HG03571 (cell line): ENCODE data around the gene GPANK1.

Experiments
- ATAC-seq: cut with Tn5 transposase; IDR thresholded peaks from one replicate; pipeline ENCODE4 v1.9.1; 2021; ENCODE audit not compliant: unreplicated experiment

Gene GPANK1

GRCh38 chr6:31621320-31621939, 43.4 kb downstream of the GPANK1 start:
- no peak for ATAC-seq

GRCh38 chr6:31620586-31621319, 44.0 kb downstream of the GPANK1 start, which contains the start of gene PRRC2A:
Gene PRRC2A, plus strand, starts transcription at chr6:31620715. Its CDS starts 2,075 bp downstream, at chr6:31622790.
- peak; percentile 41 for ATAC-seq

DNA sequence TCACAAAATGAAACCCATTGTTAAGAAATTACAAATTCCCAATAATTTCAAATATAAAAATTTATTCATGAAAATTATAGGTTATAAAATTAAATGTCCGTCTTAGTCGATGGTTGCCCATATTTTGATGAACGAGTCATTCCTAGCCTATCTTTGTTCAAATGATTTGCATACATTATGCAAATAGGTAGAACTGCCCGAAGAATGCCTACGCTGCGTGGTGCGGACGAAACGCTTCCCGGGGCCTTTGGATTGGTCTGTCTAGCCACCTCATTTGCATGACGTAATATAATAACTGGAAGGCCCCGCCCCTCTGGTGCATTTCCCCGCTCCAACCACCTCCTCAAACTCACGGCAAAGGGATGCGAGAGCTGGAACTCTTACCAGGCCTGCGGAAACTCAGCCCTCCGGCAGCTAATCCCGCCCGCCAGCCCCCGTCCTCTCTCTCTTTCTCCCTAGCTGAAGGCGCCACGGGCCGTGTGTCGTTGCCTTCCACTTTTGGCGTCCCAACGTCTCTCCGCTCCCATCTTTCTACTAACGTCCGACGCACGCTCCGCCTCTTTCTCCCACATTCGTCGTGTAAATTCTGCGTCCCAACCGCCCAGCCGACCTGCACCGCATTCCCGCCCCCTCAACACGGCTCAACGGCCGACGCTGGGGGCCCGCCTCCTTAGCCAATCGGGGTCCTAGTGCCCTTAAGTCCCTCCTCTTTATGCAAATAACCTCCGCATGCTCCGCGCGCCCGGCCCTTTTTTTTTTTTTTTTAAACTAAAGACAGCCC, 44.8 kb downstream of the GPANK1 start:
- peak; percentile 72 for ATAC-seq

GRCh38 chr6:31617010-31617409, 47.8 kb downstream of the GPANK1 start:
- ATAC-seq, result no peak

DNA sequence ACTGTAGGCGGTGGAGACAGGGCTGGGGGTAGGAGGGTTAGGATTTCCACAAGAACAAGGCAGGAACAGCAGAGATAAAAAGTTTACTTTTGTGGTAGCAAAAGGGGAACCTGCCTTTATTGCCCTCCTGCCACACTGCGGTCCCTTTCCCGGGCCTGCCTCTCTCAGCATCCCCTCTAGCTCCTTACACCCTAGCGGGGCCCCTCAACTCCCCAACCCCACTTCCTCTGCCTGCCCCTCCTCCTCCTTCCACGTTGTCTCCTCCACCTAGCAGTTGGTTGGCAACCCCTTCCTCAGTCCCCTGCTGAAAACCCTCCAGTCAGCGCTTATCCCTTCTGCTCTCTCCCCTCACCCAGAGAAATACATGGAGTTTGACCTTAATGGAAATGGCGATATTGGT, 49.0 kb downstream of the GPANK1 start:
- ATAC-seq, result no peak

DNA sequence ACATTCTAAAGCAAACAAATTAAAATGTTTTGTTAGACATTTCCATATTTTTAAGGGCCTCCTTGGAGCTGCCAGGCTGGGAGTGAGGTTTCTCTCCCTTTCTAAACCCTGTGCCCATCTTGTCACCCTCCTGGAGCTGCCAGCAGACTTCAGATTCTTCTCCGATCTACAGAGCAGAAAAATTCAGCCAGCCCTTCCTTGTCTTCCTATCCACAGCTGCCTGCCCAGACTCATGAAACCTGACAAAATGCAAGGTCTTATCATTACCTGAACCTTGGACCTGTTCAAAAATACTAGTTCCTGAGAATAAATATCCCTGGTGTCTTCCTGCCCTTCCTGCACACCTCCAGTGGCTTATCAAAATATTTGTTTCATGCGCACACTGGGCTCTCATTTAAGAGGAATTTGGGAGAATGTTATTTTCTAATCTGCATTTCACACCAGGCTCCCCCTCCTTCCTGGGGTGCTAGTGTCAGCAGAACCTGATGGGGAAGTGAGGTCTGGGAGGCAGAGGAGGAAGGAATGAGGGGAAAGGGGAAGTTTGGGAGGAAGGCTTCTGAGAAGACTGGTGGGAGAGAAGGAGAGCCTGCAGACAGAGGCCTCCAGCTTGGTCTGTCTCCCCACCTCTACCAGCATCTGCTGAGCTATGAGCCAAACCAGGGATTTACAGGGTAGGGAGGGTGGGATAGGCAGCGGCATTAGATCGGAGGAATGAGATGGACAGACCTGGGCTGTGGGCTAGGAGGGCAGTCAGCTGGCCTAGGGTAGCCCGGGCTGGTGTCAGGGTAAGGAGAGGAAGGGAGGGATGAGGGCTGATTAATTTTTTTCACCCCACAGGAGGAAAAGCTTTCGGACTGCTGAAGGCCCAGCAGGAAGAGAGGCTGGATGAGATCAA, 49.9 kb downstream of the GPANK1 start, which contains the start of gene AIF1:
TSS of gene AIF1 (plus strand) at position 551 of the 895 bp plus-strand sequence. CDS start at position 647, 96 bp downstream.
- ATAC-seq, result no peak

GRCh38 chr6:31614075-31614619, 50.6 kb downstream of the GPANK1 start:
- ATAC-seq, result no peak
